HFF-Myc (cell line): Measurements from ENCODE around the gene TMPRSS2.
A peak's percentile ranks its signal among the peaks of the same experiment; 100 is the strongest.
"Not testable (repeated sequence)": the region's sequence is repeated elsewhere in the genome, so short reads cannot be mapped to it uniquely, and the experiment has no call there.

ENCODE experiments used
- DNase-seq: peaks from one replicate; pipeline ENCODE4 v3.0.0-alpha.2; 2011; ENCODE audit warnings: low read depth; ENCODE audit errors: extremely low read depth
- H3K4me3 ChIP-seq: replicated peaks from 2 replicates; pipeline ENCODE4 v1.5.1; 2011; ENCODE audit warnings: low read depth, mild to moderate bottlenecking, control low read depth, low read length
- TF ChIP-seq, protein P1 (sequence below): IDR thresholded peaks from 2 replicates; pipeline ENCODE4 v1.5.1; 2012; ENCODE audit warnings: mild to moderate bottlenecking, low read depth, low read length, control low read depth; ENCODE audit errors: missing control alignments

Gene TMPRSS2

DNA sequence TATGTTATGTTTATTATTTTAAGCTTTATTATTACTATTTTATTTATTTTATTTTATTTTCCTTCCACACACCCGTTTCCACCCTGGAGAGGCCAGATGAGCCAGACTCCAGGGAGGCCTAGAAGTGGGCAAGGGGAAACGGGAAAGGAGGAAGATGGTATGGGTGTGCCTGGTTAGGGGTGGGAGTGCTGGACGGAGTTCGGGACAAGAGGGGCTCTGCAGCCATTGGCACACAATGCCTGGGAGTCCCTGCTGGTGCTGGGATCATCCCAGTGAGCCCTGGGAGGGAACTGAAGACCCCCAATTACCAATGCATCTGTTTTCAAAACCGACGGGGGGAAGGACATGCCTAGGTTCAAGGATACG, 82.4 kb downstream of the TMPRSS2 start:
- no peak for DNase-seq
- H3K4me3 ChIP-seq: peak overlapping the region; percentile 41
- TF ChIP-seq, protein P1, sequence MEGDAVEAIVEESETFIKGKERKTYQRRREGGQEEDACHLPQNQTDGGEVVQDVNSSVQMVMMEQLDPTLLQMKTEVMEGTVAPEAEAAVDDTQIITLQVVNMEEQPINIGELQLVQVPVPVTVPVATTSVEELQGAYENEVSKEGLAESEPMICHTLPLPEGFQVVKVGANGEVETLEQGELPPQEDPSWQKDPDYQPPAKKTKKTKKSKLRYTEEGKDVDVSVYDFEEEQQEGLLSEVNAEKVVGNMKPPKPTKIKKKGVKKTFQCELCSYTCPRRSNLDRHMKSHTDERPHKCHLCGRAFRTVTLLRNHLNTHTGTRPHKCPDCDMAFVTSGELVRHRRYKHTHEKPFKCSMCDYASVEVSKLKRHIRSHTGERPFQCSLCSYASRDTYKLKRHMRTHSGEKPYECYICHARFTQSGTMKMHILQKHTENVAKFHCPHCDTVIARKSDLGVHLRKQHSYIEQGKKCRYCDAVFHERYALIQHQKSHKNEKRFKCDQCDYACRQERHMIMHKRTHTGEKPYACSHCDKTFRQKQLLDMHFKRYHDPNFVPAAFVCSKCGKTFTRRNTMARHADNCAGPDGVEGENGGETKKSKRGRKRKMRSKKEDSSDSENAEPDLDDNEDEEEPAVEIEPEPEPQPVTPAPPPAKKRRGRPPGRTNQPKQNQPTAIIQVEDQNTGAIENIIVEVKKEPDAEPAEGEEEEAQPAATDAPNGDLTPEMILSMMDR: no peak

DNA sequence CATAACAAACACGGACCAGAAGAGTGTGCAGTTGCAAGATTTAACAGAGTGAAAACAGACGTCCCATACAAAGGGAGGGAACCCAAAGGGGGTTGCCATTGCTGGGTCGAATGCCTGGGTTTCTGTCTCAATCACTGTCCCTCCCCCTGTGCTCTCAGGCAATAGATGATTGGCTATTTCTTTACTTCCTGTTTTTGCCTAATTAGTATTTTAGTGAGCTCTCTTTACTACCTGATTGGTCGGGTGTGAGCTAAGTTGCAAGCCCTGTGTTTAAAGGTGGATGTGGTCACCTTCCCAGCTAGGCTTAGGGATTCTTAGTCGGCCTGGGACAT, 84.7 kb downstream of the TMPRSS2 start:
- not testable (repeated sequence) for DNase-seq, H3K4me3 ChIP-seq

DNA sequence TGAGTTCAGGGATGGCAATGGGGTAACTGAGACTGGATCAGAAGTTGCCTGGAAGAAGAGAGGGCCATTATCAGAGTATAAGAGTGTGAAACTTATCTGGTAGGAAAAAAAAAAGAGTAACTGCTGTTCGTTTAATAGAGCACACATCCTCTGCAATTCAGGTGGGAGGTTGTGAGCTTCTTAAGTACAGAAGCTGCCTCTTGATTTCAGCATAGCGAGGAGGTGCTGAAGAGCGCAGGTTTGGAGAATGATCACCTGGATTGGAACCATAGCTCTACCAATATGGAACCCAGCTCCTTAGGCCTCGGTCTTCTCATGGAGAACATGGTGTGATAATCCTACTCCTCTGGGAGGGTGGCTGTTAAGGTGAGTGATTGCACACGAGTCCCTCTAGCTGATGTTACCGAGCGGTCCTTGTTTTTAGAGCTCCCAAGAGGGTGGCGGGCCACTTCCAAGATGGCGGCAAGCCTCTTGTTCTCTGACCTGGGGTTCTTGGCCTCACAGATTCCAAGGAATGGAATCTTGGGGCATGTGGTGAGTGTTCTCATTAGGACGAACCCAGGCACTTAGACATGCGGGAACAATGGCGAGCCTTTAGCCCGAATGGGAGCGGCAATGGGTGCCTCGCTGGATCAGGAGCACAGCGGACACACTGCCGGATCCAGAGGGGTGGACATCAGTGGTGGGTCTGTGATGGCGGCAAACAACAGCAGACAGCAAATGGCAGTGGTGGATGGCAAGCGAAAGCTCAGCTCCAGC, 85.2 kb downstream of the TMPRSS2 start:
- DNase-seq: no peak
- TF ChIP-seq, protein P1: no peak
- H3K4me3 ChIP-seq: no peak overlapping the region

DNA sequence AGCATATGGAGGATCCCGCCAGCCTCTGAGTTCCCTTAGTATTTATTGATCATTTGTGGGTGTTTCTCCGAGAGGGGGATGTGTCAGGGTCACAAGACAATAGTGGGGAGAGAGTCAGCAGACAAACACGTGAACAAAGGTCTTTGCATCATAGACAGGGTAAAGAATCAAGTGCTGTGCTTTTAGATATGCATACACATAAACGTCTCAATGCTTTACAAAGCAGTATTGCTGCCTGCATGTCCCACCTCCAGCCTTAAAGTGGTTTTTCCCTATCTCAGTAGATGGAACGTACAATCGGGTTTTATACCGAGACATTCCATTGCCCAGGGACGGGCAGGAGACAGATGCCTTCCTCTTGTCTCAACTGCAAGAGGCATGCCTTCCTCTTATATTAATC, 87.0 kb downstream of the TMPRSS2 start:
- not testable (repeated sequence) for DNase-seq
- peak overlapping the region; percentile 52 for H3K4me3 ChIP-seq

DNA sequence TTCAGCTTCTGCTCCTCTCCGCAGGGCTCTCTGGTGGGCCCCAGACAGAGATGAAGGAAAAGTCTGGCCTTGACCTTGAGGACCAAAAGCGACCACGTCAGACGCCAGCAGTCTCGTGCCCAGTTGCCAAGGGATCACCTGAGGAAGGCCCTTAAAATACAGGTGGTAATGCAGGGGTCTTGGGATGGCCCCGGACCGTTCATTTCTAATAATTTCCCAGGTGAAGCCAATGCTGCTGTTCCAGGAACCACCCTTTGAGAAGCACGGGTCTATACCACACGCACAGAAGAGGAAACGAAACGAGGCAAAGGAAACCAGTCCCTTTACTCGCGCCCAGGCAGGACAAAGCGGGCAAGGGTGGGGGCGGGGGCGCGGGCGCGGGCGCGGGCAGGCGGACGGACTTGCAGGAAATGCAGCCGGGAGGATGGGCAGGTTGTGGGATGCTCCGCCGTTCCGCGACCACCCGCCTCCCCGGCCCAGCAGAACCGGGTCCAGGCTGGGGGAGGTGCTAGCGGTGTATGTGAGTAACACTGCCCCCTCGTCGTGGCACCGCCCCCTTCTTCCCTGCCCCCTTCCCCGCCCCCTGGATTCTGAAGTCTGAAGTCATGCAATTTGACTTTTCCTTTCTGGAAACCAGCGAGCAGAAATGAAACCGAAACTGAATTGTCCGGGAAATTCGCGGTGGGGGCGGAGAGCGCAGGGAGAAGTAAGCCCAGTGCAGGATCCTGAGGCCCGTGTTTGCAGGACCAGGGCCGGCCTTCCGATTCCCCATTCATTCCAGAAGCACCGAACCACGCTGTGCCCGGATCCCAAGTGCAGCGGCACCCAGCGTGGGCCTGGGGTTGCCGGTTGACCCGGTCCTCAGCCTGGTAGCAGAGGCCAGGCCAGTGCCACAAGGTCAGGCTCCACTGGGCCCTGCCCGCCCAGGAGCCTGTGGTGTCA, 87.8 kb downstream of the TMPRSS2 start:
- TF ChIP-seq, protein P1: no peak
- H3K4me3 ChIP-seq: peak overlapping the region; percentile 52
- peak; percentile 70 for DNase-seq

DNA sequence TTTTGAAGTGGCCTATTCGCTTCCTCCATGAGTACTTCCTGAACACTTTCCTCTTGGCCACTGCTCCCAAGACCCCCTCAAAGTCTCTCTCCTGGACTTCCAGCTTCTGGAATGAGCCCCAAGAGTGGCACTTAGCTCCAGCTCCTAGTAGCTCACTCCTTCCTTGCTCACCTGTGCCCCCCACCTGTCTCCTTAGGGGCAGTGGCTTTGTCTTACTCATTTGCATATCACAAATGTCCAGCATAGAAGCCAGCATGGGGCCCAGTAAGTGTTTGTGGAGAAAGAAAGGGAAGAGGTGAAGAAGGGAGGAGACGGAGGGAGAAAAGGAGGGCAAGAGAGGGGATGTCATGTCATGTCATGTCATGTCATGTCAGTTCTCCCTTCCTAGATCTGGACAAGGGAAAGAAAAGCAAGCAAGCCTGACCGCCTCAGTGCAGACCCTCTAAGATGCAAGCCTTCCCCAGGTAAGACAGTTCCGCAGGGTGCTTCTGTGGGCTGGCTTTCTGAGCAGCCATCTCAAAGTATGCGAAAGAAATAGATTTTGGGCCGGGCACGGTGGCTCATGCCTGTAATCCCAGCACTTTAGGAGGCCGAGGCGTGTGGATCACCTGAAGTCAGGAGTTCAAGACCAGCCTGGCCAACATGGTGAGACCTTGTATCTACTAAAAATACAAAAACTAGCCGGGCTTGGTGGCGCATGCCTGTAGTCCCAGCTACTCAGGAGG, 88.8 kb downstream of the TMPRSS2 start:
- no peak for DNase-seq
- TF ChIP-seq, protein P1: no peak
- no peak overlapping the region for H3K4me3 ChIP-seq

DNA sequence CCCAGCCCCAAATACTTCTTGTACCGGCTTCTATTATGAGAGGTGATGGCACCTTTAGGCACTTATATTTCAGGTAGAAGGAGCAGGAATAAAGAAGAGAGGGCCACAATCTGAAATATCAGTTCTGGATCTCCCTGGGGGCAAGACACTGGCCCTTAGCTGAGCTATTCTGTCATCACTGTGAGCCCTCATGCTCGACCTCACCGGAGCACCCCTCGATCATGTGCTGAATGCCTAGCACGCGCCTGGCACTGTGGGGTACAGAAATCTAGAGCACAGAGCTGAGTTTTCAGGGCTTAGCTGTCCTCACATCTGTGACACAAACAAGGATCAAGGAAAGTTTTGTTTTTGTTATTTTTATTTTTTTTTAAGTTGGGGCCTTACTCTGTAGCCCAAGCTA, 89.6 kb downstream of the TMPRSS2 start:
- DNase-seq: no peak
- TF ChIP-seq, protein P1: no peak
- no peak overlapping the region for H3K4me3 ChIP-seq

DNA sequence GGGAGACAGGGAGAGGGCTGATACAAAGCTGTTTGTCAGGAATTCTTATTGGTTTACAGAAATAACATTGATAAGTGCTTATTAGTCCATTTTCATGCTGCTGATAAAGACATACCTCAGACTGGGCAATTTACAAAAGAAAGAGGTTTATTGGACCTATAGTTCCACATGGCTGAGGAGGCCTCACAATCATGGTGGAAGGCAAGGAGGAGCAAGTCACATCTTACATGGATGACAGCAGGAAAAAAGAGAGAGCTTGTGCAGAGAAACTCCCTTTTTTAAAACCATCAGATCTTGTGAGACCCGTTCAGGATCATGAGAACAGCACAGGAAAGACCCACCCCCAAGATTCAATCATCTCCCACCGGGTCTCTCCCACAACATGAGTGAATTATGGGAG, 90.5 kb downstream of the TMPRSS2 start:
- DNase-seq, H3K4me3 ChIP-seq: not testable (repeated sequence)
